Endothelial cell of umbilical vein (primary cell): ENCODE measurements around the gene PMFBP1. TPM values are rescaled to one million over a fixed set of nuclear protein-coding genes. Genes with fewer than 3 reads are reported as not detected.

Source experiments
- BruUV-seq: library from RNA; stranded (reverse); fragments of 400-500 nt; replicated peaks from 2 replicates; lab custom pipeline; 2021; lab: Mats Ljungman, UMichigan
- CTCF ChIA-PET: fragments of 300-600, 350-600 bp; sonication (Branson Sonifier 250); formaldehyde crosslinking; loops from one replicate; lab custom pipeline; 2021; ENCODE audit warnings: antibody characterized with exemption, inconsistent platforms; lab: Charles Lee
- POLR2A ChIA-PET: fragments of 300-600, 350-600 bp; sonication (Branson Sonifier 250); formaldehyde crosslinking; loops from one replicate; lab custom pipeline; 2021; ENCODE audit warnings: antibody characterized with exemption, inconsistent platforms; lab: Charles Lee
- DNase-seq: peaks from one replicate; pipeline ENCODE4 v3.0.0-alpha.2; 2011; ENCODE audit warnings: low read depth, low spot score
- FAIRE-seq: peaks from 2 replicates; lab custom pipeline; 2011; peaks lifted over from hg19 to GRCh38; lab: Jason Lieb, UNC
- H2AFZ ChIP-seq: 2 replicates; pipeline ENCODE4 v1.6.0; 2012; ENCODE audit warnings: low read depth, low read length, control low read depth, inconsistent platforms
- H3K27ac ChIP-seq: 2 replicates; pipeline ENCODE4 v1.5.1; 2011; ENCODE audit warnings: low read depth, mild to moderate bottlenecking, control low read depth, low read length, moderate library complexity; ENCODE audit not compliant: insufficient read depth
- H3K27me3 ChIP-seq, 2 experiments: 2 replicates each; pipeline versions ENCODE4 v1.6.0 to v1.6.1; 2011; ENCODE audit warnings: low read length in 2 of 2, mixed read lengths in 1 of 2; ENCODE audit not compliant: control insufficient read depth in 2 of 2, insufficient read depth in 2 of 2
- H3K36me3 ChIP-seq, 2 experiments: 2 replicates in 1 of 2; 3 replicates in 1 of 2; pipeline ENCODE4 v1.5.1; 2011; ENCODE audit warnings: low read length in 2 of 2, mild to moderate bottlenecking in 1 of 2, moderate library complexity in 1 of 2; ENCODE audit not compliant: control insufficient read depth in 2 of 2, insufficient read depth in 2 of 2; ENCODE audit errors: extremely low read depth in 1 of 2
- H3K4me1 ChIP-seq: 3 replicates; pipeline ENCODE4 v1.5.1; 2011; ENCODE audit warnings: mild to moderate bottlenecking, low read length; ENCODE audit not compliant: control insufficient read depth, insufficient read depth; ENCODE audit errors: extremely low read depth
- H3K4me2 ChIP-seq: 2 replicates; pipeline ENCODE4 v1.6.1; 2011; ENCODE audit warnings: low read length, control low read depth, mixed read lengths; ENCODE audit not compliant: insufficient read depth
- H3K4me3 ChIP-seq, 3 experiments: fragments of 200-600 bp in 1 of 3; sonication (generic), shearing (Covaris generic) in 1 of 3; replicated peaks in 1 of 3; 2 replicates each; pipeline ENCODE4 v1.5.1; 2011 to 2016; ENCODE audit warnings: control low read depth in 3 of 3, low read length in 3 of 3, mild to moderate bottlenecking in 2 of 3, inconsistent platforms in 1 of 3, low read depth in 1 of 3, moderate library complexity in 1 of 3; ENCODE audit not compliant: insufficient read depth in 1 of 3
- H3K79me2 ChIP-seq: 2 replicates; pipeline ENCODE4 v1.6.0; 2012; ENCODE audit warnings: low read length, inconsistent platforms; ENCODE audit not compliant: control insufficient read depth, insufficient read depth
- H3K9ac ChIP-seq: replicated peaks from 2 replicates; pipeline ENCODE3; 2011; ENCODE audit warnings: low read length, control low read depth; ENCODE audit not compliant: insufficient read depth; ENCODE audit errors: extremely low read depth
- H3K9me1 ChIP-seq: replicated peaks from 3 replicates; pipeline ENCODE4 v1.6.0; 2011; ENCODE audit warnings: mild to moderate bottlenecking, low read length; ENCODE audit not compliant: control insufficient read depth, insufficient read depth; ENCODE audit errors: extremely low read depth
- H3K9me3 ChIP-seq: replicated peaks from 2 replicates; pipeline ENCODE4 v1.5.1; 2012; ENCODE audit warnings: low read length, inconsistent platforms; ENCODE audit not compliant: control insufficient read depth, insufficient read depth
- H4K20me1 ChIP-seq: replicated peaks from 2 replicates; pipeline ENCODE3; 2011; ENCODE audit warnings: mild to moderate bottlenecking, low read length; ENCODE audit not compliant: control insufficient read depth, insufficient read depth; ENCODE audit errors: extremely low read depth
- CTCF ChIP-seq, 2 donors: IDR thresholded peaks; 1 replicate in 1 of 2; 2 replicates in 1 of 2; pipeline ENCODE4 v1.5.1; 2011; ENCODE audit warnings: low read length in 2 of 2, mild to moderate bottlenecking in 2 of 2, moderate library complexity in 2 of 2, control low read depth in 1 of 2, inconsistent platforms in 1 of 2, low read depth in 1 of 2; ENCODE audit not compliant: insufficient read depth in 1 of 2; ENCODE audit errors: extremely low read depth in 1 of 2
- EZH2 ChIP-seq: IDR thresholded peaks from 2 replicates; pipeline ENCODE4 v1.6.1; 2012; ENCODE audit warnings: borderline replicate concordance, low read depth, mild to moderate bottlenecking, moderate library complexity, low read length, inconsistent platforms; ENCODE audit not compliant: severe bottlenecking
- GATA2 ChIP-seq: IDR thresholded peaks from 2 replicates; pipeline ENCODE4 v1.7.0; 2011; ENCODE audit warnings: low read depth, mild to moderate bottlenecking, moderate library complexity, mixed read lengths, low read length; ENCODE audit not compliant: insufficient read length, insufficient read depth
- JUN ChIP-seq: IDR thresholded peaks from 2 replicates; pipeline ENCODE4 v1.6.1; 2011; ENCODE audit warnings: borderline replicate concordance, low read depth; ENCODE audit not compliant: insufficient read length, insufficient read depth
- POLR2A ChIP-seq: IDR thresholded peaks from 2 replicates; pipeline ENCODE4 v1.6.1; 2012; ENCODE audit warnings: low read depth, mild to moderate bottlenecking, control low read depth, low read length
- POLR2AphosphoS5 ChIP-seq: IDR thresholded peaks from 2 replicates; pipeline ENCODE4 v1.6.1; 2012; ENCODE audit warnings: low read depth, mild to moderate bottlenecking, control low read depth, low read length, moderate library complexity; ENCODE audit not compliant: insufficient read depth
- dilution Hi-C: fragments of 300-500 bp; cut with MboI; formaldehyde crosslinking; loops from one replicate; pipeline ENCODE4 v1.15.0; 2019; ENCODE audit warnings: low sequenced_read_pairs; ENCODE audit not compliant: extremely low pct_ligation_motif_present
- intact Hi-C: fragments of 100-400 bp; cut with micrococcal nuclease; formaldehyde crosslinking; loops from one replicate; pipeline ENCODE4 v1.10.0; 2022
- polyA plus RNA-seq, 4 experiments: library from polyadenylated mRNA; depleted of rRNA in 3 of 4; stranded (reverse) in 3 of 4; unstranded in 1 of 4; fragments of >200 nt; gene quantifications; 2 replicates each; pipeline versions ENCODE4 v1.2.1 to v1.2.3, GENCODE V29; 2011 to 2012; ENCODE audit warnings: missing spikeins in 1 of 4
- total RNA-seq: library from RNA; stranded (reverse); gene quantifications from 2 replicates; pipeline ENCODE4 v1.2.3, GENCODE V29; 2021

Gene PMFBP1
- total and polyA plus RNA-seq, 2 donors (not counting 3 experiments of a cell fraction or from before 2014, with no cell fraction given), result 0.12 to 0.42 TPM

GRCh38 chr16:72173997-72174396, 2.0 kb upstream of the PMFBP1 start:
- Histone ChIP-seq H3K9ac (no peak overlapping the region), H3K27ac (no peak overlapping the region), H2AFZ (no peak overlapping the region), H3K36me3 (no peaks in the 10 kb centered on the region), H3K4me3 (no peak overlapping the region), H3K4me1 (peaks cover 4% of the 10 kb centered on the region), H4K20me1 (no peaks in the 10 kb centered on the region), H3K79me2 (no peaks in the 10 kb centered on the region), H3K9me3 (no peaks in the 10 kb centered on the region), H3K4me2 (no peak overlapping the region), H3K9me1 (no peaks in the 10 kb centered on the region), H3K27me3 (peaks cover 5 to 8% of the 10 kb centered on the region in 2 experiments)
- intact Hi-C loops (no loop called here), dilution Hi-C loops (no loop called here)
- CTCF ChIA-PET, result no interaction called here
- TF ChIP-seq EZH2, result no peak
- TF ChIP-seq POLR2AphosphoS5, result no peak
- TF ChIP-seq CTCF (IDR thresholded peaks at IDR 0.05; ENCODE audit: extremely low read depth in 1 of 2, insufficient read depth in 1 of 2, low read depth in 1 of 2, low read length in 2 of 2), result no peak
- no peak for TF ChIP-seq POLR2A
- POLR2A ChIA-PET, result no interaction called here
- no peak for FAIRE-seq
- no TSS peak for BruUV-seq
- no peak for DNase-seq

GRCh38 chr16:72171236-72171635, 719 bp downstream of the PMFBP1 start:
- Histone ChIP-seq H3K79me2 (no peaks in the 10 kb centered on the region), H3K9me1 (no peaks in the 10 kb centered on the region), H3K4me2 (no peak overlapping the region), H3K4me3 (no peak overlapping the region), H2AFZ (no peak overlapping the region), H3K9ac (no peak overlapping the region), H3K36me3 (no peaks in the 10 kb centered on the region), H3K27me3 (peaks cover 3 to 4% of the 10 kb centered on the region in 2 experiments), H4K20me1 (no peaks in the 10 kb centered on the region), H3K9me3 (no peaks in the 10 kb centered on the region), H3K27ac (no peak overlapping the region), H3K4me1 (peaks cover 4% of the 10 kb centered on the region)
- ChIA-PET POLR2A (no interaction called here), CTCF (interaction anchor here (1.1 to 2.1 kb wide), 3 partner anchors 18 to 296 kb away, joined by 3 to 5 read pairs (median 4); no protein-coding TSS in a partner anchor)
- no TSS peak for BruUV-seq
- dilution Hi-C loops (no loop called here), intact Hi-C loops (no loop called here)
- TF ChIP-seq CTCF (IDR thresholded peaks at IDR 0.05; ENCODE audit: extremely low read depth in 1 of 2, insufficient read depth in 1 of 2, low read depth in 1 of 2, low read length in 2 of 2) (no peak), JUN (no peak), GATA2 (no peak)
- FAIRE-seq (no peak), DNase-seq (no peak)
